ENCODE results near the gene CD109.

The CD109 gene

DNA sequence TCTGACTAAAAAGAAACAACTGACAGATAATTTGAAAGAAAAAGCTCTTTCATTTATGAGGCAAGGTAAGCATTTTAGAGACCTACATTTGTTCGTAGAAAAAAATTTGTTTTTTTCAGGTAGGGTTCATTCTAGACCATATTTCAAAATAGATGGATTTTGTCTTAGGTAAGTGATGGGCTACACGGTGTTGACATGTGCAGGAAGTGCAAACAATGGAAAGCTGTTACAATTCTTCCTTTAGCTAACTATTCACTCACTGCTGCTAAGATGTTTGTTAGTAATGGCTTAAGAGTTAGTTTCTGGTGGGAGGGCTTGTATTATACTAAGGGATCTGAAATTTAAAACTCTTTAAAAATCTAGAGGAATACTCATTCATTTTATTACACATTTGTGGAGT is 96.7 kb downstream of the CD109 start:
- TF ChIP-seq, protein P1, sequence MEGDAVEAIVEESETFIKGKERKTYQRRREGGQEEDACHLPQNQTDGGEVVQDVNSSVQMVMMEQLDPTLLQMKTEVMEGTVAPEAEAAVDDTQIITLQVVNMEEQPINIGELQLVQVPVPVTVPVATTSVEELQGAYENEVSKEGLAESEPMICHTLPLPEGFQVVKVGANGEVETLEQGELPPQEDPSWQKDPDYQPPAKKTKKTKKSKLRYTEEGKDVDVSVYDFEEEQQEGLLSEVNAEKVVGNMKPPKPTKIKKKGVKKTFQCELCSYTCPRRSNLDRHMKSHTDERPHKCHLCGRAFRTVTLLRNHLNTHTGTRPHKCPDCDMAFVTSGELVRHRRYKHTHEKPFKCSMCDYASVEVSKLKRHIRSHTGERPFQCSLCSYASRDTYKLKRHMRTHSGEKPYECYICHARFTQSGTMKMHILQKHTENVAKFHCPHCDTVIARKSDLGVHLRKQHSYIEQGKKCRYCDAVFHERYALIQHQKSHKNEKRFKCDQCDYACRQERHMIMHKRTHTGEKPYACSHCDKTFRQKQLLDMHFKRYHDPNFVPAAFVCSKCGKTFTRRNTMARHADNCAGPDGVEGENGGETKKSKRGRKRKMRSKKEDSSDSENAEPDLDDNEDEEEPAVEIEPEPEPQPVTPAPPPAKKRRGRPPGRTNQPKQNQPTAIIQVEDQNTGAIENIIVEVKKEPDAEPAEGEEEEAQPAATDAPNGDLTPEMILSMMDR (conservative IDR thresholded peaks at IDR 0.05; ENCODE audit: low read depth, low read length), result no peak
- H3K4me3 ChIP-seq (ENCODE audit: low read length), result no peak overlapping the region
- no peak for DNase-seq (ENCODE audit: low read depth)

DNA sequence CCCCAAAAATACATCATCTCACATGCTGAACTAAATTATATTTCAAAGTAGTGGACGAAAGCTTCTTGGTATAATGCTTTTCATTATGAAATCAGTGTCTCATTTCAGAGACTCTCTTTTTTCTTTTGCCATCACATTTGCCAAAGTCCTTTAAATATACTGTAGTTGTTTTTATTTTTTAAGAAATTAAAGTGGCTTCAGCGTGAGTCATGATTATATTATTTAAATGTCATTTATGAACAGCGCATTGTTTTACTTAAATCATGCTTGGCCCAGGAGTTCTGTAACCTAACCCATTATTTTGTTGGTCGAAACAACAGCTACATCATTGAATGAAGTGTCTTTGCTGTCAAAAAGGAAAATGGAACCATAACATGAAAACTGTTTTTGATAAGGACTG is 100.9 kb downstream of the CD109 start:
- TF ChIP-seq, protein P1 (conservative IDR thresholded peaks at IDR 0.05; ENCODE audit: low read depth, low read length), result no peak
- no peak for DNase-seq (ENCODE audit: low read depth)

DNA sequence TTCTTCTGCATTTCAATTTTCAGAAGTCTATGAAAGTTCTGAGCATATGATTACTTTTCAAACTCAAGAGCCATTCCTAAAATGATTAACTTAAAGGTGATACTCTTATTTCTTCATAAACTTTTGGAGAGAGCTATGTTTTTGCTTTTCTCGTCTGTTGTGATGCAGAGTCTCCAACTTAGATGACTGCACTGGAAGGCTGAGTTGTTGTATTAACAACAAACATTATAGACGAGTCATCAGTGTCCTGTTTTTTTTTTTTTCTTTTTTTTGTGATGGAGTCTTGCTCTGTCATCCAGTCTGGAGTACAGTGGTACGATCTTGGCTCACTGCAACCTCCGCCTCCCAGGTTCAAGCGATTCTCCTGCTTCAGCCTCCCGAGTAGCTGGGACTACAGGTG is 101.9 kb downstream of the CD109 start:
- no peak overlapping the region for H3K4me3 ChIP-seq (ENCODE audit: low read length)
- TF ChIP-seq, protein P1 (conservative IDR thresholded peaks at IDR 0.05; ENCODE audit: low read depth, low read length), result no peak
- DNase-seq (ENCODE audit: low read depth), result no peak

More for the DNA sequence above, 100.9 kb downstream of the CD109 start:
- H3K4me3 ChIP-seq (ENCODE audit: low read length), result no peak overlapping the region

DNA sequence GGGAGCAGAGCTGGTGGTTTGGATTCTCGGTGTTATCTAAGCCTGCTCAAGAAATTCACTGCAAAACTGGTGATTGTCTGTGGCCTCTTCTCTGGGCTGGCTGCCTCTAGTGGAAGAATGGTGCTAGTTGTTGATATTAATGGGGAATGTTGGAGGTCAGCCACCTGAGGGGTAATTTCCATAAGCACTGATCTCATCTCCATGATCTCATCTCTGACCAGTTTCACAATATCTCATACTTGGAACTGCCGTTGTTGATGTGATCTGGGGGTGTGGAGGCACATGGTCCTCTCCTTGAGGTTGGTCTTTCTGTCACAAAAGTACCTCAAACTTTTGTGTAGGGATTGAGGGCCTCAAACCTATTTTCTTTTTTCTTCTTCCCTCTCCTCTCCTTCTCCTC is 102.6 kb downstream of the CD109 start:
- TF ChIP-seq, protein P1 (conservative IDR thresholded peaks at IDR 0.05; ENCODE audit: low read depth, low read length), result peak; percentile 35
- no peak overlapping the region for H3K4me3 ChIP-seq (ENCODE audit: low read length)
- peak; percentile 23 for DNase-seq (ENCODE audit: low read depth)

DNA sequence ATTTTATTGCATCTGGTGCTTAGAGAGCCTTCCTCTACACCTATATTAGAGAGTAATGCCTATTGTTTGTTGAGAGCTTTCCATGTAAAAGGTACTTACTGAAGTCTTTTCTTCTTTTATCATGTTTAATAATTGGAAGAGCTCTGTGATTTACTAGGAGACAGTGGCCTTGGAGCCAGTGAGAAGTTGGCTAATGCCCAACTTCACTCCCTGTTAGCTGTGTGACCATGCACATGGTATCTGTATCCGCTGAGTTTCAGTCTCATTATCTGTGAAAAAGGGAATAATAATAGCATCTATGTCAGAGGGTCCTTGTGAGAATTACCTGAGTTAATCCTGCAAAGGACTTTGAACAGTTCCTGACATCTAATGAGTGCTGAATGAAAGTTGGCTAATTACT is 105.0 kb downstream of the CD109 start:
- TF ChIP-seq, protein P1 (conservative IDR thresholded peaks at IDR 0.05; ENCODE audit: low read depth, low read length), result no peak
- DNase-seq (ENCODE audit: low read depth), result no peak
- H3K4me3 ChIP-seq (ENCODE audit: low read length), result no peak overlapping the region

DNA sequence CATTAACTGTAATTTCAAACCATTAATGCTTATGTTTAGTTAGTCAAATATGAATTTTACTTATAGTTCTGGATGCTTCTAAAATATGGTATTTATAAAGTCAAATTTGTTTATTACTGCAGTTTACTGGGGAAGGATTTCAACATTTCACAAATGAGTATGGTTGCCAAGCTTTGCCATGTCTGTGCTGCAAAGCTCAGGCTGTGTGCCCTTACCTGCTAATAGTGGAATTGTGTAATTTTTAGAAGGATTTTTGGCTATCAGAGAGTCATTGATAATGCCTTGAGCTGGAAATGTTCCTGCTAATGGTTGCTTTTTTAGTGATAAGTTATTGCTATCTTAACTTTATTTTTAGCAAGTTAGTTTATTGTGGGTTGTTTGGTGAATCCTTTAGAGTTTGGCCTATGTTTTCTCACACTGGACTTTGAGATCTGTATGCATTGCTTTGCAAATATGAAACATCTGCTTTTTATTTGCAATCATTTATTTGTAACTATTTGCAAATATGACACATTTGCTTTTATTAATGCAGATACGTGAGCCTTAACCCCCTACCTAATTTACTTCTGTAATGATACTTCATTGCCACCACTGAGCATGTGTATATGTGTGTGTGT is 105.8 kb downstream of the CD109 start:
- H3K4me3 ChIP-seq (ENCODE audit: low read length), result no peak overlapping the region
- TF ChIP-seq, protein P1 (conservative IDR thresholded peaks at IDR 0.05; ENCODE audit: low read depth, low read length), result no peak
- no peak for DNase-seq (ENCODE audit: low read depth)

DNA sequence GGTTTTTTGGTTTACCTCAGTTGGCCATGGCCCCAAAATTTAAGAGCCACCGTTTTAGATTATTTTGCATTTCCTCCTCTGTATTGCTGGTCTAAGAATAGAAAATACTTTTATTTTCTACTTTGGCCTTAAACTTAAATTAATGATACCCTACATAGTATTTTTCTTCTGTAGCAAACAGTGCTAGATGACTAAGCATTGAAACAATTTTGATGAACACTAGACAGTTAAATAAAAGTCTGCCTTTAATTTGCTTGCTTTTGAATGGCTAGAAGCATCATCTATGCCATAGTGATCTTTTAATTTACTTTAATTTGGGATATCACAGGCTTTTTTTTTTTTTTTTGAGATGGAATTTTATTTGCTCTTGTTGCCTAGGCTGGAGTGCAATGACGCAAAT is 106.4 kb downstream of the CD109 start:
- no peak for DNase-seq (ENCODE audit: low read depth)
- no peak overlapping the region for H3K4me3 ChIP-seq (ENCODE audit: low read length)
- TF ChIP-seq, protein P1 (conservative IDR thresholded peaks at IDR 0.05; ENCODE audit: low read depth, low read length), result no peak

All from retinal pigment epithelial cell (primary cell).